IMR-90 (cell line): ENCODE measurements around the gene DHX40. TPM values are rescaled to one million over a fixed set of nuclear protein-coding genes. Genes with fewer than 3 reads are reported as not detected.
"Not testable (repeated sequence)": the region's sequence is repeated elsewhere in the genome, so short reads cannot be mapped to it uniquely, and the experiment has no call there.

ENCODE experiments used
- ATAC-seq: fragments of 200-7000 bp; cut with Tn5 transposase; 2 replicates; pipeline ENCODE4 v1.9.1; 2020; ENCODE audit warnings: low read depth, mild to moderate bottlenecking, moderate library complexity
- BruUV-seq: library from RNA; stranded (reverse); fragments of 400-500 nt; replicated peaks from 2 replicates; lab custom pipeline; 2021; lab: Mats Ljungman, UMichigan
- CTCF ChIA-PET: fragments of 300-600 bp; formaldehyde crosslinking; extraction: SDS; loops from one replicate; lab custom pipeline; 2021; ENCODE audit warnings: antibody characterized with exemption; lab: Yijun Ruan, JAX
- POLR2A ChIA-PET: fragments of 300-600 bp; sonication (Branson Sonifier 250); formaldehyde crosslinking; loops from one replicate; lab custom pipeline; 2022; ENCODE audit warnings: antibody characterized with exemption; ENCODE audit not compliant: unreplicated experiment; lab: Charles Lee
- DNase-seq: peaks from one replicate; pipeline ENCODE4 v3.0.0; 2013
- H2AFZ ChIP-seq: replicated peaks from 2 replicates; pipeline ENCODE3; 2013; ENCODE audit warnings: low read length, mild to moderate bottlenecking; ENCODE audit not compliant: poor library complexity
- H2AK5ac ChIP-seq: 2 replicates; pipeline ENCODE4 v1.6.1; 2013; ENCODE audit warnings: low read depth, low read length, inconsistent platforms
- H2AK9ac ChIP-seq: replicated peaks from 2 replicates; pipeline ENCODE3; 2013; ENCODE audit warnings: mild to moderate bottlenecking, low read depth, low read length, moderate library complexity; ENCODE audit not compliant: poor library complexity
- H2BK120ac ChIP-seq: 2 replicates; pipeline ENCODE4 v1.6.1; 2013; ENCODE audit warnings: low read depth, low read length, inconsistent platforms
- H2BK15ac ChIP-seq: 3 replicates; pipeline ENCODE4 v1.6.1; 2013; ENCODE audit warnings: low read depth, low read length, inconsistent platforms
- H2BK20ac ChIP-seq: 2 replicates; pipeline ENCODE4 v1.6.1; 2013; ENCODE audit warnings: low read depth, mild to moderate bottlenecking, inconsistent platforms, low read length, moderate library complexity
- H2BK5ac ChIP-seq: 2 replicates; pipeline ENCODE4 v1.6.1; 2013; ENCODE audit warnings: mild to moderate bottlenecking, low read depth, low read length, inconsistent platforms; ENCODE audit not compliant: poor library complexity, severe bottlenecking
- H3K14ac ChIP-seq: replicated peaks from 2 replicates; pipeline ENCODE4 v1.6.1; 2013; ENCODE audit warnings: low read depth, low read length, inconsistent platforms
- H3K18ac ChIP-seq: 2 replicates; pipeline ENCODE4 v1.6.1; 2013; ENCODE audit warnings: low read depth, low read length, control low read depth
- H3K23ac ChIP-seq: 2 replicates; pipeline ENCODE4 v1.6.1; 2013; ENCODE audit warnings: low read depth, low read length, inconsistent platforms
- H3K27ac ChIP-seq: 2 replicates; pipeline ENCODE4 v1.5.1; 2013; ENCODE audit warnings: mild to moderate bottlenecking, control low read depth, low read length; ENCODE audit not compliant: insufficient read depth
- H3K27me3 ChIP-seq: 2 replicates; pipeline ENCODE4 v1.6.1; 2013; ENCODE audit warnings: low read length; ENCODE audit not compliant: control insufficient read depth, insufficient read depth
- H3K36me3 ChIP-seq: 2 replicates; pipeline ENCODE4 v1.6.1; 2013; ENCODE audit warnings: low read length, mixed read lengths; ENCODE audit not compliant: control insufficient read depth, insufficient read depth
- H3K4ac ChIP-seq: 2 replicates; pipeline ENCODE4 v1.6.1; 2013; ENCODE audit warnings: low read depth, low read length, inconsistent platforms
- H3K4me1 ChIP-seq: 2 replicates; pipeline ENCODE4 v1.6.1; 2013; ENCODE audit warnings: low read length, mixed read lengths; ENCODE audit not compliant: control insufficient read depth, insufficient read depth
- H3K4me2 ChIP-seq: 2 replicates; pipeline ENCODE4 v1.6.1; 2013; ENCODE audit warnings: low read depth, mild to moderate bottlenecking, control low read depth, low read length, moderate library complexity
- H3K4me3 ChIP-seq: 2 replicates; pipeline ENCODE4 v1.5.1; 2013; ENCODE audit warnings: low read depth, mild to moderate bottlenecking, control low read depth, low read length, moderate library complexity; ENCODE audit not compliant: insufficient read depth
- H3K56ac ChIP-seq: 2 replicates; pipeline ENCODE4 v1.6.1; 2013; ENCODE audit warnings: low read length, inconsistent platforms; ENCODE audit not compliant: insufficient read depth; ENCODE audit errors: extremely low read depth
- H3K79me1 ChIP-seq, 2 experiments: 2 replicates each; pipeline ENCODE4 v1.6.1; 2013; ENCODE audit warnings: low read length in 2 of 2, inconsistent platforms in 1 of 2, low read depth in 1 of 2
- H3K9ac ChIP-seq: 2 replicates; pipeline ENCODE4 v1.6.1; 2013; ENCODE audit warnings: low read depth, low read length, control low read depth
- H3K9me1 ChIP-seq: 2 replicates; pipeline ENCODE4 v1.6.1; 2013; ENCODE audit warnings: low read length, inconsistent platforms; ENCODE audit not compliant: insufficient read depth
- H3K9me3 ChIP-seq: 2 replicates; pipeline ENCODE4 v1.6.1; 2013; ENCODE audit warnings: low read length; ENCODE audit not compliant: control insufficient read depth, insufficient read depth
- H4K20me1 ChIP-seq: 2 replicates; pipeline ENCODE4 v1.6.1; 2013; ENCODE audit warnings: low read length, inconsistent platforms; ENCODE audit not compliant: insufficient read depth
- H4K5ac ChIP-seq: 2 replicates; pipeline ENCODE4 v1.6.1; 2013; ENCODE audit warnings: mild to moderate bottlenecking, low read depth, low read length, control low read depth
- H4K8ac ChIP-seq, 2 experiments: 2 replicates each; pipeline ENCODE4 v1.6.1; 2013; ENCODE audit warnings: low read depth in 2 of 2, low read length in 2 of 2, control low read depth in 1 of 2, inconsistent platforms in 1 of 2
- H4K91ac ChIP-seq: 2 replicates; pipeline ENCODE4 v1.6.1; 2013; ENCODE audit warnings: low read depth, low read length, inconsistent platforms; ENCODE audit not compliant: insufficient read depth
- BHLHE40 ChIP-seq: fragments of 150-350 bp; IDR thresholded peaks from 2 replicates; pipeline ENCODE4 v1.6.1; 2016; ENCODE audit warnings: mild to moderate bottlenecking, low read depth, low read length
- CHD1 ChIP-seq: IDR thresholded peaks from 2 replicates; pipeline ENCODE4 v1.6.1; 2012; ENCODE audit warnings: low read depth, low read length, improper control_type of control experiment
- FOS ChIP-seq: fragments of 150-350 bp; IDR thresholded peaks from 2 replicates; pipeline ENCODE4 v1.6.1; 2016; ENCODE audit warnings: low read depth, low read length
- MAFK ChIP-seq: IDR thresholded peaks from 2 replicates; pipeline ENCODE4 v1.6.1; 2012; ENCODE audit warnings: low read depth, low read length, improper control_type of control experiment
- NFE2L2 ChIP-seq: fragments of 150-350 bp; IDR thresholded peaks from 2 replicates; pipeline ENCODE4 v1.6.1; 2016; ENCODE audit warnings: low read depth, mild to moderate bottlenecking, low read length
- POLR2A ChIP-seq: IDR thresholded peaks from 2 replicates; pipeline ENCODE4 v1.6.1; 2012; ENCODE audit warnings: mild to moderate bottlenecking, low read depth, low read length
- RAD21 ChIP-seq: IDR thresholded peaks from 2 replicates; pipeline ENCODE4 v1.6.1; 2012; ENCODE audit warnings: low read length, improper control_type of control experiment
- WGBS, 2 experiments: methylation state at CpG; one replicate each; pipeline versions ENCODE4 v1.1.5 to v1.1.7; 2013; ENCODE audit warnings: missing lambda C conversion rate in 2 of 2; ENCODE audit not compliant: insufficient read length in 1 of 2; ENCODE audit errors: extremely low coverage in 2 of 2; 5-methylcytosine and 5-hydroxymethylcytosine counted together
- dilution Hi-C: fragments of 300-500 bp; cut with HindIII; formaldehyde crosslinking; loops from one replicate; pipeline ENCODE4 v1.14.3; 2018; ENCODE audit warnings: low sequenced_read_pairs; ENCODE audit not compliant: unreplicated experiment
- in situ Hi-C: fragments of 300-500 bp; cut with MboI; formaldehyde crosslinking; loops from 3 replicates; pipeline ENCODE4 v1.14.3; 2019; ENCODE audit warnings: low sequenced_read_pairs, inconsistent platforms, mixed read lengths
- intact Hi-C: fragments of 100-400 bp; cut with micrococcal nuclease; formaldehyde crosslinking; loops from 2 replicates; pipeline ENCODE4 v1.10.0; 2022
- polyA plus RNA-seq, 3 experiments: library from polyadenylated mRNA; depleted of rRNA; stranded (reverse); fragments of >200 nt; gene quantifications; 2 replicates each; pipeline ENCODE4 v1.2.3, GENCODE V29; 2012; ENCODE audit warnings: low replicate concordance in 1 of 3
- total RNA-seq: library from RNA; depleted of rRNA; stranded (reverse); fragments of >200 nt; gene quantifications from 2 replicates; pipeline ENCODE4 v1.2.3, GENCODE V29; 2012
- TF ChIP-seq, protein P1 (sequence below): conservative IDR thresholded peaks from 2 replicates; pipeline ENCODE4 v1.5.1; 2012; ENCODE audit warnings: mild to moderate bottlenecking, low read depth, low read length, improper control_type of control experiment

DHX40 gene
- total and polyA plus RNA-seq, 2 of the 4 experiments (the other 2 are of a cell fraction) = 17.4 to 44.4 TPM

DNA sequence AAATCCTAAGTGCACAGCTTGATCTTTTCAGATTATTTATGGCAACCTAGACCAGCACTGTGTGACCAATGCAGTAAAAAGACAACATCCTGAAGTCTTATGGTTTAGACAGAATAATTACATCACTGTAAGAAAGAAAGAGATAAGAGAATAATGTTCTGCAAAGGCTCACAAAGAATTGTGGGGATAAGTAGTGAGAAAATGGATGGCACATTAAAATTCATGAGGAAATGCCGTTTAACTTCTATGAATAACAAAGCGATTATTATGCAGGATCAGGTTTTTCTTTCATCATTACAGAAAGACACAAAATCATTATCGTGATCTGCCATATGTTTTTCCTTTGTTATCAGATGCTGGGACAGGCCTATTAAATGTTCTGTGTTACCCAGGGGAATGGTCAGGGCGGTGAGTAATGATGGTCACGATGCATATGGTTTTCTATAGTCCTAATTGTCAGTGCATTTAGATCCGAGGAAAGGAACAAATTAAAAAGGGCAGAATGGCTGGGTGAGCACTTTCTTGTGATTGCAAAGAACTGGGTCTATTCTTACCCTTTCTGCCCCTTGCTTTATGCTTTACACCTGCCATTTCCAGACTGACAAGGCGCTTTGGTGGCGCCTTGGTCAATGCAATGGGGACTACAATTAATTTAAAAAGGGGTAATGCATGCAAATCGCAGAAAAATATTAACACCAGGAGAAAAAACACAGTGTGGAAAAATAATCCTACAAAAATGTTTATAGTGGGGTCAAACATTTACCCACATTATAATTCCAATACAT lies 18.1 kb upstream of the DHX40 start:
- Histone ChIP-seq H2AK5ac (no peak overlapping the region), H3K27me3 (peaks cover 11% of the 10 kb centered on the region), H3K23ac (no peak overlapping the region), H3K9me3 (no peaks in the 10 kb centered on the region), H3K4me2 (no peak overlapping the region), H3K56ac (no peak overlapping the region), H3K4ac (no peak overlapping the region), H4K5ac (no peak overlapping the region), H3K79me1 (no peaks in the 10 kb centered on the region), H3K4me3 (no peak overlapping the region), H2BK15ac (no peak overlapping the region), H2BK20ac (no peak overlapping the region), H2BK5ac (no peak overlapping the region), H3K36me3 (no peaks in the 10 kb centered on the region), H4K8ac (no peak overlapping the region), H3K18ac (no peak overlapping the region), H2AFZ (no peak overlapping the region), H3K4me1 (no peaks in the 10 kb centered on the region), H3K27ac (no peak overlapping the region), H3K14ac (no peak overlapping the region), H4K20me1 (no peaks in the 10 kb centered on the region), H3K9me1 (no peaks in the 10 kb centered on the region), H3K9ac (no peak overlapping the region), H2AK9ac (no peak overlapping the region), H2BK120ac (no peak overlapping the region), H4K91ac (no peak overlapping the region)
- POLR2A ChIA-PET = no interaction called here
- CTCF ChIA-PET = no interaction called here
- BruUV-seq = no TSS peak
- no peak for DNase-seq
- no peak for ATAC-seq
- TF ChIP-seq MAFK (no peak), RAD21 (no peak), FOS (no peak), BHLHE40 (no peak), POLR2A (no peak), CHD1 (no peak), NFE2L2 (no peak)
- TF ChIP-seq, protein P1, sequence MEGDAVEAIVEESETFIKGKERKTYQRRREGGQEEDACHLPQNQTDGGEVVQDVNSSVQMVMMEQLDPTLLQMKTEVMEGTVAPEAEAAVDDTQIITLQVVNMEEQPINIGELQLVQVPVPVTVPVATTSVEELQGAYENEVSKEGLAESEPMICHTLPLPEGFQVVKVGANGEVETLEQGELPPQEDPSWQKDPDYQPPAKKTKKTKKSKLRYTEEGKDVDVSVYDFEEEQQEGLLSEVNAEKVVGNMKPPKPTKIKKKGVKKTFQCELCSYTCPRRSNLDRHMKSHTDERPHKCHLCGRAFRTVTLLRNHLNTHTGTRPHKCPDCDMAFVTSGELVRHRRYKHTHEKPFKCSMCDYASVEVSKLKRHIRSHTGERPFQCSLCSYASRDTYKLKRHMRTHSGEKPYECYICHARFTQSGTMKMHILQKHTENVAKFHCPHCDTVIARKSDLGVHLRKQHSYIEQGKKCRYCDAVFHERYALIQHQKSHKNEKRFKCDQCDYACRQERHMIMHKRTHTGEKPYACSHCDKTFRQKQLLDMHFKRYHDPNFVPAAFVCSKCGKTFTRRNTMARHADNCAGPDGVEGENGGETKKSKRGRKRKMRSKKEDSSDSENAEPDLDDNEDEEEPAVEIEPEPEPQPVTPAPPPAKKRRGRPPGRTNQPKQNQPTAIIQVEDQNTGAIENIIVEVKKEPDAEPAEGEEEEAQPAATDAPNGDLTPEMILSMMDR = no peak
- intact Hi-C loops = no loop called here
- dilution Hi-C loops = no loop called here
- WGBS, 2 experiments = no CpG with 5 or more reads among the region's 9 CpGs
- in situ Hi-C loops = no loop called here

GRCh38 chr17:59548985-59549384 lies 16.4 kb upstream of the DHX40 start:
- H3K9me3 ChIP-seq, ATAC-seq, H2BK5ac ChIP-seq, H3K9me1 ChIP-seq, H3K36me3 ChIP-seq, H2AK9ac ChIP-seq, H3K4ac ChIP-seq, POLR2A ChIA-PET, in situ Hi-C loops, H3K27ac ChIP-seq, H4K5ac ChIP-seq, H3K27me3 ChIP-seq, H3K9ac ChIP-seq, H3K4me2 ChIP-seq, DNase-seq, H3K4me1 ChIP-seq, H3K56ac ChIP-seq, H3K79me1 ChIP-seq, H3K14ac ChIP-seq, H4K20me1 ChIP-seq, intact Hi-C loops, H3K18ac ChIP-seq, H4K91ac ChIP-seq, H2AK5ac ChIP-seq, H4K8ac ChIP-seq, dilution Hi-C loops, CTCF ChIA-PET, H2BK15ac ChIP-seq, H2BK20ac ChIP-seq, H3K4me3 ChIP-seq, H2BK120ac ChIP-seq, H2AFZ ChIP-seq, H3K23ac ChIP-seq, BruUV-seq: not testable (repeated sequence)
- 67% methylated on average over 2 of the region's 10 CpGs; no CpG with 5 or more reads in 1 of the 2 experiments for WGBS, 2 experiments
